C4-2B (cell line): ENCODE measurements around the gene GLI3.

Source experiments
- ZFX ChIP-seq: fragments of 450-650 bp; IDR thresholded peaks from 2 replicates; pipeline ENCODE4 v1.6.1; 2017
- TF ChIP-seq, protein P1 (sequence below): fragments of 450-650 bp; conservative IDR thresholded peaks from 2 replicates; pipeline ENCODE4 v1.5.1; 2017; ENCODE audit warnings: mild to moderate bottlenecking

DNA sequence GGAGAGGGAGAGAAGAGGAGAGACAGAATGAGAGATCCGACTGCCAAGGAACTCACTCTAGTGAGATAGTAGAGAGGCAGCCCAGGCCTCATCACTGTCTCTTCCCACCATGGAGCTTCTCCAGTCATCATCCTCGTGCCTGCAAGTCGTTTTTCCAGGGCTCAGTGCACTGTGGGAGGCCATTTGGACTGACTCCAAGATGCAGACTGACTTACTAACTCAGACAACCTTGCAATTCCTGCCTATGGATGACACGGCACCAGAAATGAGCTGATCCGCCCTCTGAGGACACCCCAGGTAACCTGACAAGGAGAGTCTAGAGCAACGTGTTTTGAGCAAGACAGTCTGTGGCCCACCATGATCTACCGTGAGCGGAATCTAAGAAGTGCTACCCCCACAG lies 154.9 kb downstream of the GLI3 start:
- TF ChIP-seq, protein P1, sequence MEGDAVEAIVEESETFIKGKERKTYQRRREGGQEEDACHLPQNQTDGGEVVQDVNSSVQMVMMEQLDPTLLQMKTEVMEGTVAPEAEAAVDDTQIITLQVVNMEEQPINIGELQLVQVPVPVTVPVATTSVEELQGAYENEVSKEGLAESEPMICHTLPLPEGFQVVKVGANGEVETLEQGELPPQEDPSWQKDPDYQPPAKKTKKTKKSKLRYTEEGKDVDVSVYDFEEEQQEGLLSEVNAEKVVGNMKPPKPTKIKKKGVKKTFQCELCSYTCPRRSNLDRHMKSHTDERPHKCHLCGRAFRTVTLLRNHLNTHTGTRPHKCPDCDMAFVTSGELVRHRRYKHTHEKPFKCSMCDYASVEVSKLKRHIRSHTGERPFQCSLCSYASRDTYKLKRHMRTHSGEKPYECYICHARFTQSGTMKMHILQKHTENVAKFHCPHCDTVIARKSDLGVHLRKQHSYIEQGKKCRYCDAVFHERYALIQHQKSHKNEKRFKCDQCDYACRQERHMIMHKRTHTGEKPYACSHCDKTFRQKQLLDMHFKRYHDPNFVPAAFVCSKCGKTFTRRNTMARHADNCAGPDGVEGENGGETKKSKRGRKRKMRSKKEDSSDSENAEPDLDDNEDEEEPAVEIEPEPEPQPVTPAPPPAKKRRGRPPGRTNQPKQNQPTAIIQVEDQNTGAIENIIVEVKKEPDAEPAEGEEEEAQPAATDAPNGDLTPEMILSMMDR: no peak
- no peak for TF ChIP-seq ZFX
